Kidney epithelial cell (primary cell): ENCODE results near the gene GRID1. TPM values are rescaled to one million over a fixed set of nuclear protein-coding genes. Genes with fewer than 3 reads are reported as not detected.

Experiments
- DNase-seq: peaks from one replicate; pipeline ENCODE4 v3.0.0-alpha.2; 2010; ENCODE audit warnings: low read depth
- H3K27me3 ChIP-seq: 2 replicates; pipeline ENCODE4 v1.6.0; 2011; ENCODE audit warnings: low read length; ENCODE audit not compliant: control insufficient read depth, insufficient read depth
- H3K36me3 ChIP-seq: 2 replicates; pipeline ENCODE4 v1.5.1; 2011; ENCODE audit warnings: low read length; ENCODE audit not compliant: control insufficient read depth, insufficient read depth
- H3K4me3 ChIP-seq: 2 replicates; pipeline ENCODE4 v1.5.1; 2011; ENCODE audit warnings: low read depth, mild to moderate bottlenecking, control low read depth, low read length
- total RNA-seq: library from RNA; depleted of rRNA; stranded (reverse); fragments of >200 nt; gene quantifications from 2 replicates; pipeline ENCODE4 v1.2.3, GENCODE V29; 2015
- TF ChIP-seq, protein P1 (sequence below): IDR thresholded peaks from 2 replicates; pipeline ENCODE4 v1.5.1; 2011; ENCODE audit warnings: mild to moderate bottlenecking, moderate library complexity, low read length, control low read depth, inconsistent platforms; ENCODE audit not compliant: insufficient read depth, poor library complexity, severe bottlenecking

Gene GRID1
- total RNA-seq, 1 donor from 2014 or later, result 0.33 TPM

DNA sequence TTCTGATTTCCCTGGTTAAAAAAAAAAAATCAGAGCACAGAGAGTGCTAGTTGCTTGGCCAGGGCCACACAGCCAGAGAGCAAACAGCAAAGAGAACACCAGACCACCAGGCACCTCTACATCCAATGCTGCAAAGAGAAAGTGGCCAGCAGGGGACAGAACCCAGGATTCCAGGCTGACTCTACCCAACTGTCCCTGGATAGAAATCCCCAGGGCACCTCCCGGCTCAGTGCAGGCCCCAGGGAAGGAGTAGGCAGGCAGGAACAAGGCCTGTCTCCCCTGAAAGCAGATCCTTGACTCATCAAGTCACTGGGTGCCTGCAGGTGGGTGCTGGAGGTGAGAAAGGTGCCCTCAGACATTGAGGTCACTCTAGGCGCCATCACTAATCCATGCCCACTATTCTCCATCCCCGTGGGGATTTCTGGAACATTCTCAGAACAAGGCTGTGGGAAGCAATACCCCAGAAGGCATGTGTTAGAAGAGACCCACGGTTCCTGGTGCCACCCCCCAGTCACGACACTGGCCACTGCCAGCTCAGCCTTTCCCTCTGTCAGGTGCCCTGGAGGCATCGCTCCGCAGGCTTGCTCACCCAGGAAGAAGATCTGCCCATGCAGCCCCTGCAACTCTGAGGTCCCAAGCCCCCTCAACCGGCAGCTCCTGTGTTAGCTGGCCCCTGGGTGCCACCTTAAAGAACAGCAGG is 154.8 kb downstream of the GRID1 start:
- H3K27me3 ChIP-seq, result peaks cover 2% of the 10 kb centered on the region
- DNase-seq, result no peak
- no peaks in the 10 kb centered on the region for H3K36me3 ChIP-seq
- no peak overlapping the region for H3K4me3 ChIP-seq
- TF ChIP-seq, protein P1, sequence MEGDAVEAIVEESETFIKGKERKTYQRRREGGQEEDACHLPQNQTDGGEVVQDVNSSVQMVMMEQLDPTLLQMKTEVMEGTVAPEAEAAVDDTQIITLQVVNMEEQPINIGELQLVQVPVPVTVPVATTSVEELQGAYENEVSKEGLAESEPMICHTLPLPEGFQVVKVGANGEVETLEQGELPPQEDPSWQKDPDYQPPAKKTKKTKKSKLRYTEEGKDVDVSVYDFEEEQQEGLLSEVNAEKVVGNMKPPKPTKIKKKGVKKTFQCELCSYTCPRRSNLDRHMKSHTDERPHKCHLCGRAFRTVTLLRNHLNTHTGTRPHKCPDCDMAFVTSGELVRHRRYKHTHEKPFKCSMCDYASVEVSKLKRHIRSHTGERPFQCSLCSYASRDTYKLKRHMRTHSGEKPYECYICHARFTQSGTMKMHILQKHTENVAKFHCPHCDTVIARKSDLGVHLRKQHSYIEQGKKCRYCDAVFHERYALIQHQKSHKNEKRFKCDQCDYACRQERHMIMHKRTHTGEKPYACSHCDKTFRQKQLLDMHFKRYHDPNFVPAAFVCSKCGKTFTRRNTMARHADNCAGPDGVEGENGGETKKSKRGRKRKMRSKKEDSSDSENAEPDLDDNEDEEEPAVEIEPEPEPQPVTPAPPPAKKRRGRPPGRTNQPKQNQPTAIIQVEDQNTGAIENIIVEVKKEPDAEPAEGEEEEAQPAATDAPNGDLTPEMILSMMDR, result no peak

DNA sequence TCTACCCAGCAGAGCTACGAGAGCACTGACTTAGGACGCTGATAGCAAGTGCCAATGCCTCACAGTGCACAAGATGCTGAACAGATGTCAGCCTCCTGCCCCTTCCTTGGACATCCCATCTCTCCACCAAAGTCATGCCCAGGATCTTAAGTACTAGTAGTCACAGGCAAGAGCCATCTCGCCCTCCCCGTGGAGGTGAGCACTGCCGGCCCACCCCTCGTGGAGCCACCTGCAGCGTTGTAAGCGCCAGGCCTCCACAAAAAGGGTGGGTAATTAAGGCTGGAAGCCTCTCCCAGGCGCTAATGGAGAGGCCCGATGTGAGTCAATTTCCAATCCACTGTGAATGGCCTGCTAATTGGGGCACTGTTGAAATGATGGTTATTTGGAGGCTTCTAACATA is 156.2 kb downstream of the GRID1 start:
- TF ChIP-seq, protein P1, result no peak
- Histone ChIP-seq H3K27me3 (no peaks in the 10 kb centered on the region), H3K36me3 (no peaks in the 10 kb centered on the region), H3K4me3 (no peak overlapping the region)
- no peak for DNase-seq

DNA sequence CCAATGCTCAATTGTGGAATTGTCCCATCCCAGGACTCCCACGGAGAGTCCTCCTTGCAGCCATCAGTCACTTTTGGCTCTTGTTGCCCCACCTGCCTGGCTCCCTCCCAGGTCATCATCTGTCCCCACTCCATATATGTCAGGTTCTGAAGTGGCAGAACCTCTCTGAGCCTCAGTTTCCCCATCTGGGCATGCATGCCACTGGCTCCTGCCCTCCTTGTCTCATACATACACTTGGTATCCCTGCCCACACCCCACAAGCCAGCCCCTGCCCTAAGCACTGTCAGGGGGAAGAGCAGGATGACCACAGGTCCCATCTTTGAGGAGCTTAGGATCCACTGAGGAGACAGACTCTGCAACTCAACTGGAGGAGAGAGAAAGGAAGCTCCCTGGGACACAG is 156.9 kb downstream of the GRID1 start:
- Histone ChIP-seq H3K4me3 (no peak overlapping the region), H3K27me3 (no peaks in the 10 kb centered on the region), H3K36me3 (no peaks in the 10 kb centered on the region)
- DNase-seq, result no peak
- TF ChIP-seq, protein P1, result no peak

DNA sequence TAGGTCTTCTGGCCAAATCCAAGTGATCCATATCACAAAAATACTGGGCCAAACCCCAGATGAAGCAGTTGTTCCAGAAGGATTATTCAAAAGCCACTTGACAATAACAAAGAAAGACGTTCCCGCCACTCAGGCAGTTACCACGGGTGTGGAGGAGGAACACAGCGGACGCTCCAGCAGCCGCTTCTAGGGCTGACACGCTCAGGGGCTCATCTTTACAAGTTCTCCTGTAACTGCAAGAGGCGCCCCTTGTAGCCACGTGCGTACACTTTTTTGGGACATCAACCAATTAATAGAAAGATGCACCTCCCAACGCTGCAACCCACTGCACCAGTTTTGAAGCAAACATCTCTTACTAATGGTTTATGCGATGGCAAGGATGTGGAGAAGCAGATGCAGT is 159.4 kb downstream of the GRID1 start:
- Histone ChIP-seq H3K36me3 (no peaks in the 10 kb centered on the region), H3K27me3 (no peaks in the 10 kb centered on the region), H3K4me3 (no peak overlapping the region)
- TF ChIP-seq, protein P1, result no peak
- DNase-seq, result no peak

DNA sequence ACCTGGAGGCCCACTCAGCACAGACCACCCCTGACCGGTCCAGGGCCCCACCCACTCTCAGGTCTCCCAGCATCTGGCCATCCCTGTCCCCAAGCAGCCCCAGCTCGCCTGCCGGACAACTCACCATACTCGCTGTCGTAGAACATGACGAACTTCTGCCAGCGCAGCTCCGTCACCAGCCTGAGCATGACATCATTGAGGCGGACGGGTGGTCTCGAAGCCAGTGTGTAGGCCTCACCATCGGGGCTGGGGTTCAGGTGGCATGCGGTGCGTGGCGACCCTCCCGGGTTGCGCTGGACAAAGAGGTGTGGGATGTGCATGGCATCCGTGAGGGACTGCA is 160.4 kb downstream of the GRID1 start:
- Histone ChIP-seq H3K27me3 (no peaks in the 10 kb centered on the region), H3K4me3 (no peak overlapping the region), H3K36me3 (no peaks in the 10 kb centered on the region)
- DNase-seq, result no peak
- TF ChIP-seq, protein P1, result no peak
